Vagina (tissue), 2 donors: ENCODE measurements around the gene ANXA11. TPM values are rescaled to one million over a fixed set of nuclear protein-coding genes. Genes with fewer than 3 reads are reported as not detected.

ENCODE experiments used
- DNase-seq, 2 donors: peaks; one replicate each; pipeline ENCODE4 v3.0.0-alpha.2; 2017; ENCODE audit errors: extremely low spot score in 2 of 2
- H3K27ac ChIP-seq: fragments of 200-600 bp; sonication (generic); one replicate; pipeline ENCODE4 v1.5.1; 2019
- H3K27me3 ChIP-seq: fragments of 200-600 bp; sonication (generic); one replicate; pipeline ENCODE4 v1.5.1; 2019
- H3K36me3 ChIP-seq, 2 donors: fragments of 200-600 bp; sonication (generic); one replicate each; pipeline ENCODE4 v1.5.1; 2017 to 2019
- H3K4me1 ChIP-seq: fragments of 200-600 bp; sonication (generic); one replicate; pipeline ENCODE4 v1.5.1; 2019
- H3K4me3 ChIP-seq, 2 donors: fragments of 200-600 bp; sonication (generic); 1 replicate in 1 of 2; 2 replicates in 1 of 2; pipeline ENCODE4 v1.5.1; 2016 to 2019
- H3K9me3 ChIP-seq: fragments of 200-600 bp; sonication (generic); one replicate; pipeline ENCODE4 v1.5.1; 2019
- CTCF ChIP-seq, 3 experiments: fragments of 450-650 bp in 2 of 3; fragments of 200-600 bp in 1 of 3; sonication (generic) in 1 of 3; IDR thresholded peaks; one replicate each; pipeline ENCODE4 v1.5.1; 2017 to 2019; ENCODE audit warnings: antibody characterized with exemption in 3 of 3, mild to moderate bottlenecking in 2 of 3, moderate library complexity in 2 of 3
- POLR2A ChIP-seq, 2 donors: fragments of 450-650 bp; IDR thresholded peaks; one replicate each; pipeline ENCODE4 v1.6.1; 2017; ENCODE audit warnings: antibody characterized with exemption in 2 of 2, mild to moderate bottlenecking in 2 of 2, moderate library complexity in 2 of 2
- POLR2AphosphoS5 ChIP-seq, 2 donors: sonication (generic); formaldehyde crosslinking; IDR thresholded peaks; one replicate each; pipeline ENCODE4 v1.9.0; 2017; ENCODE audit warnings: antibody characterized with exemption in 2 of 2, mild to moderate bottlenecking in 2 of 2, low read depth in 1 of 2; ENCODE audit not compliant: insufficient read depth in 1 of 2
- intact Hi-C: fragments of 100-400 bp; cut with DNase I; formaldehyde crosslinking; loops from one replicate; pipeline ENCODE4 v1.15.1; 2023
- total RNA-seq: library from RNA; depleted of rRNA; stranded (reverse); fragments of >200 nt; gene quantifications from one replicate; pipeline ENCODE4 v1.2.3, GENCODE V29; 2016

Gene ANXA11
- total RNA-seq, 1 donor from 2014 or later: 101 TPM

GRCh38 chr10:80200259-80200658 lies 5.1 kb downstream of the ANXA11 start:
- TF ChIP-seq POLR2AphosphoS5 (IDR thresholded peaks at IDR 0.05; ENCODE audit: insufficient read depth in 1 of 2, low read depth in 1 of 2) (no peak), POLR2A (IDR thresholded peaks at IDR 0.05) (no peak), CTCF (IDR thresholded peaks at IDR 0.05) (no peak)
- H3K27ac ChIP-seq: peak overlapping the region; percentile 98
- no peaks in the 10 kb centered on the region for H3K36me3 ChIP-seq
- intact Hi-C loops: loop anchor here (5.0 kb wide), 2 partner anchors 38 to 58 kb away; no protein-coding TSS in a partner anchor
- H3K4me1 ChIP-seq: peaks cover 94% of the 10 kb centered on the region
- H3K4me3 ChIP-seq: no peak overlapping the region
- H3K27me3 ChIP-seq: no peaks in the 10 kb centered on the region
- no peaks in the 10 kb centered on the region for H3K9me3 ChIP-seq
- no peak for DNase-seq

- intact Hi-C loops: loop anchor here (5.0 kb wide), 2 partner anchors 38 to 58 kb away; no protein-coding TSS in a partner anchor
- Histone ChIP-seq H3K4me1 (peaks cover 97% of the 10 kb centered on the region), H3K4me3 (no peak overlapping the region), H3K36me3 (no peaks in the 10 kb centered on the region), H3K27ac (peak overlapping the region; percentile 98), H3K27me3 (no peaks in the 10 kb centered on the region), H3K9me3 (no peaks in the 10 kb centered on the region)
- no peak for DNase-seq
- TF ChIP-seq CTCF (IDR thresholded peaks at IDR 0.05): peak in 1 of 3 experiments; percentile 12
- TF ChIP-seq POLR2AphosphoS5 (IDR thresholded peaks at IDR 0.05; ENCODE audit: insufficient read depth in 1 of 2, low read depth in 1 of 2): peak in 1 of 2 donors; percentile 50
- TF ChIP-seq POLR2A (IDR thresholded peaks at IDR 0.05): no peak
Measured at GRCh38 chr10:80199828-80200227, 5.5 kb downstream of the ANXA11 start.

DNA sequence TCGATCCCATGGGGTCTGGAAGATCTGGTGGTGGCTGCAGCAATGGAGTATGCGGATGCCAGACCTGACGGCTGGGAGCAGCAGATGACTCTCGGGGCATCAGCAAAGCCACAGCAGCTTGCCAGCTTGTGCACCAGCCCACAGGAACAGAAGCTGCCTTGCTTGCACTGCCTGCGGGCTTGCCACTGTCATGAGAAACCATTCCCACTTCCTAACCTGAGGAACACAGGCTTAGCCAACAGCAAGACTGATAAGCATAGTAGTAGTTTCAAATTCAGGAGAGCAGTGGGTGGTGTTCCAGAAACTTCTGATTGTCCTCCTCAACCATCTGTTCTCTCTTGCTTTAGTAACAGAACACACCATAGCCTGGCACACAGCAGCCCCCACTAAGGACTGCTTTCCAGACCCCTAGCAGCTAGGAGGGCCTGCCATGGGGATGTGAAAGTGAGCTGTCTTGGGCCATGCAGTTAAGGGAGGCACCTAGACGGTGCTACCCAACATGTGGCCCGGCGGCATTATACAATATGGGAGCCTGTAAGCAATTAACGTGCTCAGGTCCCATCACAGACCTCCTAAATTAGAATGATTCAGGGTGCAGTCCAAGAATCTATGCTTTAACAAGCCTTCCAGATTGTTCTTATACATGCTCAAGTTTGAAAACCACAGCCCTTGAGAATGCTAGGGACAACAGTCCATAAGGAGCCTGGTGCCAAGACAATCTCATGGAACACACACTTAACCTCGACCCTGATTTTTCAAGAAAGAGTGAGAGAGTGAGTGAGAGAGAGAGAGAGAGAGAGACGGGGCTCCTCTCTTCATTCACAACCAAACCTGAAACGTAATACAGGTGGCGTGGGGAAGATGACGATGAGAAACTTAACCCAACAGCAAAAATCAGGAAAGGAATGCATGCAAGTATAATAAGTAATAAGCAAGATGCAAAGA lies 7.1 kb downstream of the ANXA11 start:
- peaks cover 95% of the 10 kb centered on the region for H3K4me1 ChIP-seq
- peak overlapping the region; percentile 34 for H3K27ac ChIP-seq
- H3K36me3 ChIP-seq: no peaks in the 10 kb centered on the region
- TF ChIP-seq POLR2A (IDR thresholded peaks at IDR 0.05): no peak
- TF ChIP-seq POLR2AphosphoS5 (IDR thresholded peaks at IDR 0.05; ENCODE audit: insufficient read depth in 1 of 2, low read depth in 1 of 2): no peak
- TF ChIP-seq CTCF (IDR thresholded peaks at IDR 0.05): no peak
- H3K4me3 ChIP-seq: no peak overlapping the region
- no peaks in the 10 kb centered on the region for H3K9me3 ChIP-seq
- peak in 1 of 2 donors; percentile 83 for DNase-seq
- no peaks in the 10 kb centered on the region for H3K27me3 ChIP-seq
- intact Hi-C loops: no loop called here

DNA sequence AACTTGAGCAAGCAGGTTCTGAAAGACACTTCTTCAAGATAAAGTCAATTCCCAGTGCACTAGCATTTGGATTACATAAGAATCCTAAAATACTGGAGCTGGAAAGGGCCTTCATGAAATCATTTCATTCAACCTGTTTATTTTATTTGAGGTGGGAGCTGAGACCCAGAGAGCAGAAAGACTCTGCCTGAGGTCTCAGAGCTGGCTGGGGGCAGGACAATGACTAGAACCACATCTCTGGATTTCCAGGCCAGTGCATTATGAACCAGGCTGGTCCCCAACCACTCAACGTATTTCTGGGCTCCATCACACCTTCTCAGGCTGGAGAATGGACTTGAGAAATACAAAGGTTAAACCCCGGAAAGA lies 8.4 kb downstream of the ANXA11 start:
- peaks cover 84% of the 10 kb centered on the region for H3K4me1 ChIP-seq
- H3K27ac ChIP-seq: peak overlapping the region; percentile 70
- no peaks in the 10 kb centered on the region for H3K9me3 ChIP-seq

More for the DNA sequence above, 8.4 kb downstream of the ANXA11 start:
- intact Hi-C loops: no loop called here
- DNase-seq: no peak
- H3K27me3 ChIP-seq: no peaks in the 10 kb centered on the region
- H3K36me3 ChIP-seq: no peaks in the 10 kb centered on the region
- no peak overlapping the region for H3K4me3 ChIP-seq
- no peak for TF ChIP-seq CTCF (IDR thresholded peaks at IDR 0.05)
- no peak for TF ChIP-seq POLR2AphosphoS5 (IDR thresholded peaks at IDR 0.05; ENCODE audit: insufficient read depth in 1 of 2, low read depth in 1 of 2)
- no peak for TF ChIP-seq POLR2A (IDR thresholded peaks at IDR 0.05)
